GM12873 (cell line): ENCODE measurements around the gene OR6X1.
A peak's percentile ranks its signal among the peaks of the same experiment; 100 is the strongest.

Source experiments
- TF ChIP-seq, protein P1 (sequence below): IDR thresholded peaks from 2 replicates; pipeline ENCODE4 v1.5.1; 2012; ENCODE audit warnings: low read depth, mild to moderate bottlenecking, moderate library complexity, low read length, control low read depth; ENCODE audit not compliant: insufficient read depth; ENCODE audit errors: missing control alignments

OR6X1 gene

DNA sequence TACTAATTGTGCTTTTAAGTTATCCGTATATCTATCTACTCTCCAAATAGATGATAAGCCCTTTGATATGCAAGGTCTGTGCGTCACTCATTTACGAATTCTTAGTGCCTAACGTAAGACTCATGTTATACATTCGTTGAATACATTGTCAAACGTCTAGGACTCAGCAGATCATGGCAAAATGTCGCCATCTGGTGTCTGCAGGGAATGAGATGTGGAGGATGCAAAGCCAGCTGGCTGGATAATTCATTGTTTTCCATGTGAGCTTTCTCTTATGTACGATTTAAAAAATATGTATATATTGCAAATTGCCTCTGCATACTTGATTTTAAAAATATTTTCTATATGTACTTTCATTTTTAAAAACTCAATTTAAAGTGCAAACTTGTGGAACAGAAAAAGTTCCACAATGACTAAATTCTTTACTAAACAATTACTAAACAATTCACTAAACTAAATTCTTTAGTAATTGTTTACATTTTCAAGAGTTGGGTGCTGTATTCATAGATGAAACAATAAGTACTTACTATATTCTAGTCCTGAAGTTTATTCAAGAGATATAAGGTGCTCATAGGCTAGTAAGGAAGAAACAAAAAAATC, 46.6 kb downstream of the OR6X1 start:
- TF ChIP-seq, protein P1, sequence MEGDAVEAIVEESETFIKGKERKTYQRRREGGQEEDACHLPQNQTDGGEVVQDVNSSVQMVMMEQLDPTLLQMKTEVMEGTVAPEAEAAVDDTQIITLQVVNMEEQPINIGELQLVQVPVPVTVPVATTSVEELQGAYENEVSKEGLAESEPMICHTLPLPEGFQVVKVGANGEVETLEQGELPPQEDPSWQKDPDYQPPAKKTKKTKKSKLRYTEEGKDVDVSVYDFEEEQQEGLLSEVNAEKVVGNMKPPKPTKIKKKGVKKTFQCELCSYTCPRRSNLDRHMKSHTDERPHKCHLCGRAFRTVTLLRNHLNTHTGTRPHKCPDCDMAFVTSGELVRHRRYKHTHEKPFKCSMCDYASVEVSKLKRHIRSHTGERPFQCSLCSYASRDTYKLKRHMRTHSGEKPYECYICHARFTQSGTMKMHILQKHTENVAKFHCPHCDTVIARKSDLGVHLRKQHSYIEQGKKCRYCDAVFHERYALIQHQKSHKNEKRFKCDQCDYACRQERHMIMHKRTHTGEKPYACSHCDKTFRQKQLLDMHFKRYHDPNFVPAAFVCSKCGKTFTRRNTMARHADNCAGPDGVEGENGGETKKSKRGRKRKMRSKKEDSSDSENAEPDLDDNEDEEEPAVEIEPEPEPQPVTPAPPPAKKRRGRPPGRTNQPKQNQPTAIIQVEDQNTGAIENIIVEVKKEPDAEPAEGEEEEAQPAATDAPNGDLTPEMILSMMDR = peak; percentile 68

DNA sequence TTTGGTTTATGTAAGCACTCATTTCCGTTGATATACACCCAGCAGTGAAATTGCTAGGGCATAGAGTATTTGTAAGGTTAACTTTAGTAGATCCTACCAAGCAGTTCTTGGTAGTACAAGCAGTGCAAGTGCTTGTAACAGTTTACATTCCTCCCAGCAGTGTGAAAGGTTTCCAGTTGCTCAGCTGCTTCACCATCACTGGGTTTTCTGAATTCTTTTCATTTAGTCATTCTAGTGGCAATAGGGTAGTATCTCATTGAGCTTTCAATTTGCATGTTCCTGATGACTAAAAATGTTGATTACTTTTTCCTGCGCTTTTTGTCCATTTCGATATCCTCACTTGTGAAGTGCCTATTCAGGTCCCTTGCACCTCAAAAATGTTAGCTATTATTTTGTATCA, 47.1 kb downstream of the OR6X1 start:
- TF ChIP-seq, protein P1 = no peak

DNA sequence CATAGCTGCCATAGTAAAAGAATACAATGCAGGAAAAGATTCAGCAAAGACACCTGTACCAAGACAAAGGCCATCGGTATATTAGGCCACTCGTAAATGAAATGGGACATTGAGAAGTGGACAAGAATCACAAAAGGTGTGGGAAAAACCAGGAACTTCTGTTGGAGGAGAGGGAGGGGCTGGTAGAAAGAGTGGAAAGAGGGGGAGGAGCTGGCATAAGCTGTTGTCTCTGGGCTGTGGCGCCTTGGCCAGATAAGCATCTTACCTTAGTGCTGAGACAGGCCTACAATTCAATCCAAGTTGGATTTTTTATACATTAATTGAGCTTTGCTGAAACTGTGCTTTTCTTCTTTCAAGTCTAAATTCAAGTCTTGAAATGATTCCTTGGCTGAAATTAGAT, 50.0 kb downstream of the OR6X1 start:
- TF ChIP-seq, protein P1 = no peak
